Measurements from ENCODE around the gene CFAP141.

CFAP141 gene

GRCh38 chr1:154157520-154158306 lies 48.4 kb downstream of the CFAP141 start:
- TF ChIP-seq Cebpa-rat (IDR thresholded peaks at IDR 0.05) = no peak
- peaks cover 21% of the 10 kb centered on the region for H3K4me1 ChIP-seq
- no peak overlapping the region for H3K4me3 ChIP-seq
- peaks cover 25% of the 10 kb centered on the region; the same call in 1 of the 2 replicates for H3K9me3 ChIP-seq
- no peak overlapping the region for H3K9ac ChIP-seq
- no peak overlapping the region for H3K27ac ChIP-seq
- H3K27me3 ChIP-seq = no peaks in the 10 kb centered on the region
- H3K36me3 ChIP-seq = peaks cover 87% of the 10 kb centered on the region
- peaks cover 41% of the 10 kb centered on the region for H4K20me1 ChIP-seq
- peak overlapping the region; percentile 26; the same call in 1 of the 2 replicates for H3K4me2 ChIP-seq

- H3K4me1 ChIP-seq = peaks cover 21% of the 10 kb centered on the region
- TF ChIP-seq Cebpa-rat (IDR thresholded peaks at IDR 0.05) = no peak
- H3K9ac ChIP-seq = no peak overlapping the region
- no peak overlapping the region for H3K4me2 ChIP-seq
- H3K36me3 ChIP-seq = peaks cover 62% of the 10 kb centered on the region
- no peaks in the 10 kb centered on the region for H3K27me3 ChIP-seq
- H3K4me3 ChIP-seq = no peak overlapping the region
- peaks cover 4% of the 10 kb centered on the region; the same call in 1 of the 2 replicates for H3K9me3 ChIP-seq
- H3K27ac ChIP-seq = no peak overlapping the region
- peaks cover 37% of the 10 kb centered on the region for H4K20me1 ChIP-seq
Observed at GRCh38 chr1:154155251-154155650, 50.9 kb downstream of the CFAP141 start.

GRCh38 chr1:154154534-154155191 lies 51.5 kb downstream of the CFAP141 start, which contains the start of gene NUP210L:
Gene NUP210L (minus strand): TSS chr1:154155073.
- Histone ChIP-seq H3K27me3 (no peaks in the 10 kb centered on the region), H3K9me3 (no peaks in the 10 kb centered on the region), H3K4me2 (no peak within 1 kb of the TSS), H3K4me3 (no peak within 1 kb of the TSS), H3K27ac (no peak within 1 kb of the TSS), H3K9ac (no peak within 1 kb of the TSS), H3K4me1 (peaks cover 20% of the 10 kb centered on the region), H4K20me1 (peaks cover 34% of the 10 kb centered on the region), H3K36me3 (peaks cover 56% of the 10 kb centered on the region)
- no peak for TF ChIP-seq Cebpa-rat (IDR thresholded peaks at IDR 0.05)

- Histone ChIP-seq H3K4me1 (peaks cover 14% of the 10 kb centered on the region), H3K27me3 (no peaks in the 10 kb centered on the region), H3K9me3 (no peaks in the 10 kb centered on the region), H3K4me2 (no peak overlapping the region), H3K36me3 (peaks cover 50% of the 10 kb centered on the region), H3K27ac (no peak overlapping the region), H3K9ac (no peak overlapping the region), H3K4me3 (no peak overlapping the region), H4K20me1 (peaks cover 28% of the 10 kb centered on the region)
- TF ChIP-seq Cebpa-rat (IDR thresholded peaks at IDR 0.05) = no peak
Observed at GRCh38 chr1:154154053-154154452, 52.1 kb downstream of the CFAP141 start.

GRCh38 chr1:154151311-154151710 lies 54.8 kb downstream of the CFAP141 start:
- no peaks in the 10 kb centered on the region for H3K4me1 ChIP-seq
- H3K27me3 ChIP-seq = no peaks in the 10 kb centered on the region
- no peak overlapping the region for H3K4me2 ChIP-seq
- no peak overlapping the region for H3K4me3 ChIP-seq
- H4K20me1 ChIP-seq = peaks cover 9% of the 10 kb centered on the region; the same call in 1 of the 2 replicates
- no peak overlapping the region for H3K27ac ChIP-seq
- peaks cover 23% of the 10 kb centered on the region for H3K36me3 ChIP-seq
- H3K9ac ChIP-seq = no peak overlapping the region
- H3K9me3 ChIP-seq = no peaks in the 10 kb centered on the region
- TF ChIP-seq Cebpa-rat (IDR thresholded peaks at IDR 0.05) = no peak
